Neural crest cell (in vitro differentiated cells): Measurements from ENCODE around the gene SERPINE3. TPM values are rescaled to one million over a fixed set of nuclear protein-coding genes. Genes with fewer than 3 reads are reported as not detected.

Source experiments
- DNase-seq: peaks from one replicate; pipeline ENCODE4 v3.0.0; 2021; ENCODE audit warnings: low read depth, mixed read lengths, low spot score
- H3K27ac Mint-ChIP-seq: one replicate; pipeline ENCODE4 v1.8.0; 2021; ENCODE audit warnings: mild to moderate bottlenecking, mixed read lengths; ENCODE audit not compliant: unreplicated experiment
- H3K27me3 Mint-ChIP-seq: 2 replicates; pipeline ENCODE4 v1.8.0; 2021; ENCODE audit warnings: low read depth, mild to moderate bottlenecking, mixed read lengths
- H3K36me3 Mint-ChIP-seq: 2 replicates; pipeline ENCODE4 v1.8.0; 2021; ENCODE audit warnings: low read depth, mild to moderate bottlenecking, mixed read lengths
- H3K4me1 Mint-ChIP-seq: 2 replicates; pipeline ENCODE4 v1.8.0; 2021; ENCODE audit warnings: mixed read lengths
- H3K4me3 Mint-ChIP-seq: one replicate; pipeline ENCODE4 v1.8.0; 2021; ENCODE audit warnings: mild to moderate bottlenecking, mixed read lengths
- H3K9me3 Mint-ChIP-seq: 2 replicates; pipeline ENCODE4 v1.8.0; 2021; ENCODE audit warnings: mixed read lengths
- total RNA-seq: library from RNA; stranded (reverse); gene quantifications from 2 replicates; pipeline ENCODE4 v1.2.1, GENCODE V29; 2021
- TF ChIP-seq, protein P1 (sequence below): fragments of 200-600 bp; sonication (generic); conservative IDR thresholded peaks from 2 replicates; pipeline ENCODE4 v1.5.0; 2021; ENCODE audit warnings: antibody characterized with exemption, mild to moderate bottlenecking

SERPINE3 gene
- total RNA-seq, 1 donor from 2014 or later: not detected

DNA sequence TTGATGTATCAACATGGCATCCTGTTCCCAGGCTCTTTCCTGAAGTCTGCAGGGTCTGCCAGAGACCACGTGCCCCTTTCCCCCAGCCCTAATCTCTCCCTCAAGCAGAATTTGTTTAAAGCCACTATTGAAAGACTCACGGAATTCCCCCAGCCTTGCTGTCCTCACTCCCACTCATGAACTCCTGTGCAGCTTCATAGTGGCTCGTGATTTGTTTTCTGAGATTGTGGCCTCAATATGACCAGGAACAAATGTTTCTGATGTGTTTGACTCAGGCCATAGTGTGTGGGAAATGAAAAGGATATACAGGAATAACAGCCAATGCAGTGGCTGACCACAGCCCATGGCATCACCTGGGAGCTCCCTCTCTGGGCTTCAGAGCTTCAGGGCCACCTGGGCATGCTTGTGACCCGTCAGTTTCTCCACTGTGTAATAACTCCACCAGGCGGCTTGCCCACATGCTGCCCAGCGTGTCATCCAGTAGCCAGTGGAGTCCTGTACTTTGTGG is 8.1 kb upstream of the SERPINE3 start:
- H3K27me3 Mint-ChIP-seq: peaks cover 9% of the 10 kb centered on the region
- H3K9me3 Mint-ChIP-seq: no peaks in the 10 kb centered on the region
- H3K27ac Mint-ChIP-seq: no peak overlapping the region
- no peak for DNase-seq
- no peak overlapping the region for H3K4me3 Mint-ChIP-seq
- peaks cover 5% of the 10 kb centered on the region for H3K4me1 Mint-ChIP-seq
- TF ChIP-seq, protein P1, sequence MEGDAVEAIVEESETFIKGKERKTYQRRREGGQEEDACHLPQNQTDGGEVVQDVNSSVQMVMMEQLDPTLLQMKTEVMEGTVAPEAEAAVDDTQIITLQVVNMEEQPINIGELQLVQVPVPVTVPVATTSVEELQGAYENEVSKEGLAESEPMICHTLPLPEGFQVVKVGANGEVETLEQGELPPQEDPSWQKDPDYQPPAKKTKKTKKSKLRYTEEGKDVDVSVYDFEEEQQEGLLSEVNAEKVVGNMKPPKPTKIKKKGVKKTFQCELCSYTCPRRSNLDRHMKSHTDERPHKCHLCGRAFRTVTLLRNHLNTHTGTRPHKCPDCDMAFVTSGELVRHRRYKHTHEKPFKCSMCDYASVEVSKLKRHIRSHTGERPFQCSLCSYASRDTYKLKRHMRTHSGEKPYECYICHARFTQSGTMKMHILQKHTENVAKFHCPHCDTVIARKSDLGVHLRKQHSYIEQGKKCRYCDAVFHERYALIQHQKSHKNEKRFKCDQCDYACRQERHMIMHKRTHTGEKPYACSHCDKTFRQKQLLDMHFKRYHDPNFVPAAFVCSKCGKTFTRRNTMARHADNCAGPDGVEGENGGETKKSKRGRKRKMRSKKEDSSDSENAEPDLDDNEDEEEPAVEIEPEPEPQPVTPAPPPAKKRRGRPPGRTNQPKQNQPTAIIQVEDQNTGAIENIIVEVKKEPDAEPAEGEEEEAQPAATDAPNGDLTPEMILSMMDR: no peak
- H3K36me3 Mint-ChIP-seq: no peaks in the 10 kb centered on the region

DNA sequence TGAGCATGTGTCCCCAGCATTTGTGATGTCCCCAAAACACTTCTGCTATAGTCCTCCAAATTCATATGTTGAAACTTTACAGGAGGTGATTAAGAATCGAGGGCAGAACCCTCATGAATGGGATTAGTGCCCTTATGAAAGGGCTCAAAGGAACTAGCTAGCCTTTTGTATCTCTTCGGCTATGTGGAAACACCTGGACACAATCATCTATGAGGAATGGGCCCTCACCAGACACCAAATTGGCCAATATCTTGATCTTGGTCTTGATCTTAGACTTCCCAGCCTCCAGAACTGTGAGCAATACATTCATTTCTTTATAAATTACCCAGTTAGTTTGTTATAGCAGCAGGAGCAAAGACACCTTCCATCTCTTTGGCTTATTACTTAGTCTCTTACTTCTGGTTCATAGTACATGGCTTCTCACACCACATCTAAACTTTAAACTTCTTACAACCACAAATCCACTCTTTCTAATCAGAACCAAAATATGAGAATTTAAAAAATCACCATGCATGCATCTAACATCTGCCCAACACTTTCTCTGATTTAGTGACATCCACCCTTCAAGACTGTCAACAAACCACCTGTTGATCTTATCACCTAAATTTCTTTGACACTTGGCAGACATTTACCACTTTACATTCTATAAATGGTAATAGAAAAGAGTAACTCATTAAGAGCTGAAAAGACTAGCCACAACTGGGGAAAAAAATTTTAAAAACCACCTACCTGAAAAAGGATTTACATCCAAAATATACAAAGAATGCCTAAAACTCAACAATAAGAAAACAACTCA is 6.7 kb upstream of the SERPINE3 start:
- no peak for DNase-seq
- H3K9me3 Mint-ChIP-seq: no peaks in the 10 kb centered on the region
- H3K36me3 Mint-ChIP-seq: no peaks in the 10 kb centered on the region
- H3K4me1 Mint-ChIP-seq: peaks cover 5% of the 10 kb centered on the region
- TF ChIP-seq, protein P1: no peak
- H3K4me3 Mint-ChIP-seq: no peak overlapping the region
- H3K27me3 Mint-ChIP-seq: peaks cover 18% of the 10 kb centered on the region
- no peak overlapping the region for H3K27ac Mint-ChIP-seq

DNA sequence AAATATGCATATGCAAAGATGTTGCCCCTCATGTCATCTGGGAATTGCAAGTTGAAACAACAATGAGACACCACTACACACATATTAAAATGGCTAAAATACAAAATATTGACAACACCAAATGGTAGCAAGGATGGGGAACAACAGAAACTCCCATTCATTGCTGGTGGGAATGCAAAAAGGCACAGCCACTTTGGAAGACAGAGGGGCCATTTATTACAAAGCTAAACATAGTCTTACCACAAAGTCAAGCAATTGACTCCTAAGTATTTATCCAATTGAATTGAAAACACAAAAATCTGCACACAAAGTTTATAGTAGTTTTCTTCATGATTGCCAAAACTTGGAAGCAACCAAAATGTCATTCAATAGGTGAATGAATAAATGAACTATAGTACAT is 6.1 kb upstream of the SERPINE3 start:
- H3K36me3 Mint-ChIP-seq: no peaks in the 10 kb centered on the region
- H3K27me3 Mint-ChIP-seq: peaks cover 23% of the 10 kb centered on the region
- TF ChIP-seq, protein P1: no peak
- H3K4me1 Mint-ChIP-seq: peaks cover 5% of the 10 kb centered on the region
- no peaks in the 10 kb centered on the region for H3K9me3 Mint-ChIP-seq
- no peak overlapping the region for H3K4me3 Mint-ChIP-seq
- H3K27ac Mint-ChIP-seq: no peak overlapping the region
- DNase-seq: no peak

DNA sequence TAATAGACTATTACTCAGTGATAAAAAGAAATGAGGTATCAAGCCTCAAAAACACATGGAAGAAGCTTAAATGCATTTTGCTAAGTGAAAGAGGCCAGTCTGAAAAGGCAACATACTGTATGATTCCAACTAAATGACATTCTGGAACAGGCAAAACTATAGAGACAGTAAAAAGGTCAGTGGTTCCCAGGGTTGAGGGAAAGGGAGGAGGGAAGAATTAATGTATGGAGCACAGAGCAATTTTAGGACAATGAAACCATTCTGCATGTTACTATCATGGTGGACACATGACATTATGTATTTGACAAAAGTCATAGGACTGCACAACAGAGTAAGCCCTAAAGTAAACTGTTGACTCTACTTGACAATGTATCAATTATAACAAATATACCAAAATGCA is 5.7 kb upstream of the SERPINE3 start:
- no peak overlapping the region for H3K27ac Mint-ChIP-seq
- TF ChIP-seq, protein P1: no peak
- H3K9me3 Mint-ChIP-seq: no peaks in the 10 kb centered on the region
- H3K4me3 Mint-ChIP-seq: no peak overlapping the region
- no peaks in the 10 kb centered on the region for H3K36me3 Mint-ChIP-seq
- peaks cover 23% of the 10 kb centered on the region for H3K27me3 Mint-ChIP-seq
- no peak for DNase-seq
- peaks cover 5% of the 10 kb centered on the region for H3K4me1 Mint-ChIP-seq

DNA sequence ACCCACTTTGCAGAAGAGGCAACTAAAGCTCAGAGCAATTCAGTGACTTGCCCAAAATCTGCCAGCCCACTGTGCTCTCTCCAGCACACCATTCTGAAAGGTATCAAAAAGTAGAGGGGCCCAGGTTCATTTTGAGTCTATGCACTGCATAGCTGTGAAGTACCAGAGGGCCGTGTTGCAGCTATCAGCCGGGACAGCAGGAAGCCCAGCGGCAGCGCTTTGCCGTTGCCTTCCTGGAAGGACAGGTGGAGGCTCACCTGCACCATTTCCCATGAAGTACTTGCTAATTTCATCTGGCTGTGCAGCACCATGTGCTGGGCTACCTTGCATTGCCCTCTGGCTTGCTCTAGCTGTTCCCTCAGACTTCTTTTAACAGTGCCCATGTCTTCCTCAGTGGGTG is 2.7 kb upstream of the SERPINE3 start:
- Mint-ChIP-seq H3K4me1 (peaks cover 5% of the 10 kb centered on the region), H3K27me3 (peaks cover 27% of the 10 kb centered on the region), H3K36me3 (no peaks in the 10 kb centered on the region), H3K27ac (no peak overlapping the region), H3K9me3 (no peaks in the 10 kb centered on the region), H3K4me3 (no peak overlapping the region)
- no peak for DNase-seq
- TF ChIP-seq, protein P1: no peak
